Mesodermal cell (in vitro differentiated cells): Measurements from ENCODE around the gene MRGPRE.

Experiments
- H3K27ac ChIP-seq: 2 replicates; pipeline ENCODE4 v1.7.0; 2013; ENCODE audit warnings: mild to moderate bottlenecking, low read depth, low read length, moderate library complexity; ENCODE audit not compliant: severe bottlenecking
- H3K36me3 ChIP-seq: 2 replicates; pipeline ENCODE4 v1.7.1; 2013; ENCODE audit warnings: mild to moderate bottlenecking, low read length, moderate library complexity; ENCODE audit not compliant: control insufficient read depth, insufficient read depth
- H3K4me1 ChIP-seq: one replicate; pipeline ENCODE4 v1.7.1; 2013; ENCODE audit warnings: mild to moderate bottlenecking, low read length; ENCODE audit not compliant: insufficient read depth, control insufficient read depth, poor library complexity, severe bottlenecking
- H3K4me3 ChIP-seq: 2 replicates; pipeline ENCODE4 v1.7.0; 2013; ENCODE audit warnings: low read length, control low read depth, mild to moderate bottlenecking; ENCODE audit not compliant: insufficient read depth, poor library complexity, severe bottlenecking; ENCODE audit errors: extremely low read depth
- H3K9me3 ChIP-seq: 2 replicates; pipeline ENCODE4 v1.7.1; 2013; ENCODE audit warnings: mild to moderate bottlenecking, low read length, moderate library complexity; ENCODE audit not compliant: control insufficient read depth
- WGBS, 2 experiments: methylation state at CpG; one replicate each; pipeline ENCODE4 v1.1.5; 2013; ENCODE audit warnings: missing lambda C conversion rate in 2 of 2; ENCODE audit not compliant: insufficient coverage in 2 of 2; 5-methylcytosine and 5-hydroxymethylcytosine counted together

The MRGPRE gene

DNA sequence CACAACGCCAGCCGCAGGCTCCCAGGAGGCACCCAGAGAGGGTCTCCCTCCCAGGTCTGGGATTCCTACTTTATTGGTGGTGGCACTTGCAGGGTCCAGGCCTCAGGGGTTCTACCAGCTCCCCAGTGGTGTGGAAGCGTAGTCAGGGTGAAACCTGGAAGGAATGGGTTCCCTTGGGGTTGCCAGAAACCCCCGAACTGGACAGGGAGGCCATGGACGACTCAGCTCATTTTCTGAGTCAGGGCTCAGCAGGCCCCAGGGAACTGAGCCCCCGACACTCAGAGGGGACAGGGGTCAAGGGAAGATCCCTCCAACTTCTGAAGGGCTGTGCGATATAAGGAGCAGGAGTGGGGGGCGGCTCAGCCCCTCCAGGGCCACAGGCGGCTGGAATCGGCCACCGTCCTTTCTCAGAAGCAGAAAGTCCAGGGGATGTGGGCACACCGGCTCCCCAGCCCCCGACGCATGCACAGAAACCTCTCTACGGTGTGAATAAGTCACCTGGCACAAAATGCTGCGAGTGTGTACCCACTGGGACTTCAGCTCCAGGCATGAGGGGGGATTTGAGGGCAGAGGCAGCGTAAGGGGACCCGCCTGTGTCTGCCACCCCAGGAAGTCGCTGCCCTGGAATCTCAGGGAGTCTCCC, 38.7 kb downstream of the MRGPRE start:
- H3K4me3 ChIP-seq = no peak overlapping the region
- no peak overlapping the region for H3K27ac ChIP-seq
- no peaks in the 10 kb centered on the region for H3K36me3 ChIP-seq
- WGBS, 2 experiments = 88 to 91% methylated on average over 15 to 16 of the region's 19 CpGs
- peaks cover 2% of the 10 kb centered on the region for H3K9me3 ChIP-seq
- no peaks in the 10 kb centered on the region for H3K4me1 ChIP-seq

- H3K4me1 ChIP-seq = no peaks in the 10 kb centered on the region
- no peak overlapping the region for H3K4me3 ChIP-seq
- peaks cover 2% of the 10 kb centered on the region for H3K9me3 ChIP-seq
- WGBS, 2 experiments = 91 to 95% methylated on average over 7 to 11 of the region's 14 CpGs
- H3K27ac ChIP-seq = no peak overlapping the region
- H3K36me3 ChIP-seq = no peaks in the 10 kb centered on the region
Observed at GRCh38 chr11:3192511-3193372, 39.5 kb downstream of the MRGPRE start.

- H3K4me3 ChIP-seq = no peak overlapping the region
- peaks cover 2% of the 10 kb centered on the region for H3K9me3 ChIP-seq
- H3K4me1 ChIP-seq = no peaks in the 10 kb centered on the region
- H3K27ac ChIP-seq = no peak overlapping the region
- 92 to 93% methylated on average over 15 to 16 of the region's 19 CpGs for WGBS, 2 experiments
- H3K36me3 ChIP-seq = no peaks in the 10 kb centered on the region
Observed at GRCh38 chr11:3191586-3192324, 40.5 kb downstream of the MRGPRE start.

GRCh38 chr11:3190600-3190999, 41.6 kb downstream of the MRGPRE start:
- Histone ChIP-seq H3K4me3 (no peak overlapping the region), H3K4me1 (no peaks in the 10 kb centered on the region)
- WGBS, 2 experiments = 75 to 80% methylated on average over 5 to 6 of the region's 6 CpGs

DNA sequence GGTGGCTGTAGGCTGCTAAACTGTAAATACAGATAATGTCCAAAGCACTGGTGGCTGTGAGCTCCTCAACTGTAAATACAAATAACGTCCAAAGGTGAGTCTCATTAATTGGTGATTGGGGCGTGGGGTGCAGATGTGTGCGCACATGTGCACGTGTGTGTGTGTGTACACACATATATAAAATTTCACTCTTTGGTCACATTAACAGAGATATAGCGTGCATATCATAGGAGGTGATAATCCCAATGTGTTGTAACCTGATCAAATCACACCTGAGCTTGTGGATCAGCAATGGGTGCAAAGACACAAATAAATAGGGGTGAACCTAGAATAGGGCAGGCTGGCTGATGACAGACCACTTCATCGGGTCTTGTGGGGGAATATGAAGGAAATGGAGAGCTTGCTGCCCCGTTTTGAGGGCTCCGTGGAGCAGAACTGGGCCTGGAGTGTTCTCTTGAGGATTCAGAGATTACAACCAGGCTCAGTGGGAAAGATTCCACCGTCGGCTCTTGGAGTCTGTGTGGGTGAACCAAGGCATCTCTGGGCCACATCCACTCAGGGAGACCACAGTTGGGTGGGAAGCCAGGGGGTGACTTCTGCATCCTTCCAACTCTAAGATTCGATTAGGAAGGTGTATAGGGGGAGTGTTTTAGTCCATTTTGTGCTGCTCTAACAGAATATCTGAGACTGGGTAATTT, 42.2 kb downstream of the MRGPRE start:
- WGBS, 2 experiments = 84 to 92% methylated on average over 6 of the region's 11 CpGs
- H3K9me3 ChIP-seq = peaks cover 2% of the 10 kb centered on the region
- H3K27ac ChIP-seq = no peak overlapping the region
- H3K4me3 ChIP-seq = no peak overlapping the region
- H3K4me1 ChIP-seq = no peaks in the 10 kb centered on the region
- no peaks in the 10 kb centered on the region for H3K36me3 ChIP-seq

More at GRCh38 chr11:3190600-3190999, 41.6 kb downstream of the MRGPRE start:
- Histone ChIP-seq H3K36me3 (no peaks in the 10 kb centered on the region), H3K27ac (no peak overlapping the region), H3K9me3 (peaks cover 2% of the 10 kb centered on the region)

- H3K36me3 ChIP-seq = no peaks in the 10 kb centered on the region
- H3K27ac ChIP-seq = no peak overlapping the region
- 44 to 55% methylated on average over 6 to 11 of the region's 15 CpGs for WGBS, 2 experiments
Observed at GRCh38 chr11:3189196-3189843, 42.9 kb downstream of the MRGPRE start.

GRCh38 chr11:3188496-3189195, 43.6 kb downstream of the MRGPRE start:
- Histone ChIP-seq H3K36me3 (no peaks in the 10 kb centered on the region), H3K4me1 (no peaks in the 10 kb centered on the region), H3K27ac (no peak overlapping the region), H3K4me3 (no peak overlapping the region), H3K9me3 (peaks cover 2% of the 10 kb centered on the region)
- 74 to 84% methylated on average over 11 to 12 of the region's 17 CpGs for WGBS, 2 experiments

More at GRCh38 chr11:3189196-3189843, 42.9 kb downstream of the MRGPRE start:
- H3K4me1 ChIP-seq = no peaks in the 10 kb centered on the region
- no peak overlapping the region for H3K4me3 ChIP-seq
- H3K9me3 ChIP-seq = peaks cover 2% of the 10 kb centered on the region

DNA sequence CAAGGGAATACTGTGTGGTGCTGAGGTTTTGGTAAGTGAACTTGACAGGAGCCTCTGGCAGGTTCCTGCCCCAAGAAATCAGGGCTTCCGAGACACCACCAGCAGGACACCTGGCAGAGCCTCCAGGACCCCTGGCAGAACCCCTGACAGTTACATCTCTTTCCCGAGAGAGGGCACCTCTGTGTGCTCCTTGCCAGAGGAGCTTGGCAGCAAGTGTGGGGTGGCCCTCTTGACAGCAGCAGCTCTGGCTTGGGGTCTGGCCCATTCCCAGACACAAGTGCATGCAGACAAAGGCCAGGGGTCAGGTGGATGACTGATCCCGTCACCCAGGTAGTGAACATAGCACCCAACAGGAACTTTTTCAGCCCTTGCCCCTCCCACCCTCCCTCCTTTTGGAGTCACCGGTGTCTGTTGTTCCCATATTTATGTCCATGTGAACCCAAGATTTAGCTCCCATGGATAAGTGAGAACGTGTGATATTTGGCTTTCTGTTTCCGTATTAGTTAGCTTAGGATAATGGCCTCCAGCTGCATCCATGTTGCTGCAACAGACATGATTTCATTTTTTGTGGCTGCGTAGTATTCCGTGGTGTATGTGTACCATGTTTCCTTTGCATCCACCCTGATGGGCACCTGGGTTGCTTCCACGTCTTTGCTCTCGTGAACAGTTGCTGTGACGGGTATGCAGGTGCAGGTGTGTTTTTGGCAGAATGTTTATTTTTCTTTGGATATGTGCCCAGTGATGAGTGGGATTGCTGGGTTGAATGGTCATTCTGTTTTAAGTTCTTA, 45.9 kb downstream of the MRGPRE start:
- no peak overlapping the region for H3K27ac ChIP-seq
- WGBS, 2 experiments = 96 to 97% methylated on average over 8 to 10 of the region's 11 CpGs
- H3K4me1 ChIP-seq = no peaks in the 10 kb centered on the region

DNA sequence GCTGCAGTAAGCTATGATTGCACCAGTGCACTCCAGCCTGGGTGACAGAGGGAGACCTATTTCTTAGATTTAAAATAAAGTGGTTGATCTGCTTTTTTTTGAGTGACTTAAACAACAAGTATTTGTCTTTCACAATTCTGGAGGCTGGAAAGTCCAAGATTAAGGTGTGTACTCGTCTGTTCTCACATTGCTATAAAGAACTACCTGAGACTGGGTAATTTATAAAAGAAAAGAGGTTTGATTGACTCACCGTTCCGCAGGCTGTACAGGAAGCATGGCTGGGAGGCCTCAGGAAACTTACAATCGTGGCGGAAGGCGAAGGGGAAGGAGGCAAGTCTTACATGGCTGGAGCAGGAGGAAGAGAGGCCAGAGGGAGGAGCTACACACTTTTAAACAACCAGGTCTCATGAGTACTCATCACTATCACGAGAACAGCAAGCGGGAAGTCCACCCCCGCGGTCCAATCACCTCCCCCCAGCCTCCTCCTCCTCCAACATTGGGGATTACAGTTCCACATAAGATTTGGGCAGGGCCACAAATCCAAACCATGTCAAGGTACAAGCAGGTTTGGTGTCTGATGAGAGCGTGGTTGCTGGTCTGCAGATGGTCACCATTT, 47.4 kb downstream of the MRGPRE start:
- 90 to 93% methylated on average over 2 to 11 of the region's 11 CpGs for WGBS, 2 experiments
- Histone ChIP-seq H3K36me3 (no peaks in the 10 kb centered on the region), H3K9me3 (no peaks in the 10 kb centered on the region), H3K4me1 (no peaks in the 10 kb centered on the region), H3K27ac (no peak overlapping the region), H3K4me3 (no peak overlapping the region)

More for the DNA sequence above, 45.9 kb downstream of the MRGPRE start:
- no peaks in the 10 kb centered on the region for H3K36me3 ChIP-seq
- no peaks in the 10 kb centered on the region for H3K9me3 ChIP-seq
- no peak overlapping the region for H3K4me3 ChIP-seq
